Heart right ventricle (tissue), 16 donors: ENCODE results near the gene ADAM17. TPM values are rescaled to one million over a fixed set of nuclear protein-coding genes. Genes with fewer than 3 reads are reported as not detected.
A peak's percentile ranks its signal among the peaks of the same experiment; 100 is the strongest.

Source experiments
- ATAC-seq, 8 donors: fragments of 200-7000 bp; cut with Tn5 transposase; one replicate each; pipeline ENCODE4 v1.9.1; 2020; ENCODE audit warnings: mild to moderate bottlenecking in 8 of 8, moderate library complexity in 8 of 8, moderate number of reproducible peaks in 1 of 8
- DNase-seq, 2 donors: peaks; one replicate each; pipeline ENCODE4 v3.0.0-alpha.2; 2020
- H3K27ac ChIP-seq, 10 donors: fragments of 200-600 bp; sonication (generic) in 2 of 10; one replicate each; pipeline versions ENCODE4 v1.5.0 to v1.8.0; 2020 to 2022; ENCODE audit warnings: mild to moderate bottlenecking in 3 of 10
- H3K27me3 ChIP-seq, 7 donors: fragments of 200-600 bp; one replicate each; pipeline ENCODE4 v1.8.0; 2021 to 2022; ENCODE audit warnings: mild to moderate bottlenecking in 2 of 7
- H3K36me3 ChIP-seq, 9 donors: fragments of 200-600 bp; sonication (generic) in 1 of 9; one replicate each; pipeline versions ENCODE4 v1.5.0 to v1.8.0; 2020 to 2022; ENCODE audit warnings: mild to moderate bottlenecking in 2 of 9
- H3K4me1 ChIP-seq, 9 donors: fragments of 200-600 bp; sonication (generic) in 1 of 9; one replicate each; pipeline versions ENCODE4 v1.5.0 to v1.8.0; 2020 to 2022; ENCODE audit warnings: mild to moderate bottlenecking in 4 of 9
- H3K4me3 ChIP-seq, 10 donors: fragments of 200-600 bp; sonication (generic) in 2 of 10; one replicate each; pipeline versions ENCODE4 v1.5.0 to v1.8.0; 2020 to 2022; ENCODE audit warnings: mild to moderate bottlenecking in 7 of 10, moderate library complexity in 2 of 10
- H3K9me3 ChIP-seq, 11 donors: fragments of 200-600 bp in 10 of 11; sonication (generic) in 2 of 11; one replicate each; pipeline versions ENCODE4 v1.5.0 to v1.8.0; 2013 to 2022; ENCODE audit warnings: mild to moderate bottlenecking in 2 of 11, control low read depth in 1 of 11, moderate library complexity in 1 of 11
- WGBS, 2 donors: extraction: QIAGEN DNeasy Blood & Tissue Kit; methylation state at CpG; one replicate each; pipeline ENCODE4 v1.1.7; 2013; ENCODE audit warnings: inconsistent platforms in 1 of 2; 5-methylcytosine and 5-hydroxymethylcytosine counted together
- intact Hi-C, 10 donors: fragments of 100-400 bp; cut with DNase I; formaldehyde crosslinking; loops; one replicate each; pipeline versions ENCODE4 v1.11.1 to v1.14.2; 2022
- polyA plus RNA-seq, 2 donors: library from polyadenylated mRNA; stranded (reverse); fragments of 200-250 nt; gene quantifications; one replicate each; pipeline ENCODE4 v1.2.3, GENCODE V29; 2013
- total RNA-seq, 10 donors: library from RNA; stranded (reverse); fragmentation: NEBNext Ultra II Directional in 3 of 10; extraction: Animal tissue kit (Norgen Biotek cat#: 25700) in 3 of 10; gene quantifications; one replicate each; pipeline versions ENCODE4 v1.2.1 to v1.2.4, GENCODE V29; 2021 to 2023
- TF ChIP-seq, protein P1 (sequence below), 9 donors: fragments of 200-600 bp; sonication (generic) in 2 of 9; IDR thresholded peaks; one replicate each; pipeline versions ENCODE4 v1.5.0 to v1.8.0; 2021 to 2022; ENCODE audit warnings: antibody characterized with exemption in 9 of 9, mild to moderate bottlenecking in 5 of 9, moderate library complexity in 1 of 9
- donor health status: Arrhythmogenic right ventricular cardiomyopathy.
- donor health status: ischemic (EF 13 %, LVEDD 7.1; RV severe dilation, severe dysfunction).
- donor health status: healthy with polysubstance abuse.
- donor health status: DM: no; HTN: yes; CAD: no.
- donor health status: DM: no; HTN: no; CAD: no.
- donor health status: ischemic (EF 25% LVEDD 6.9; RV normal size, moderate dysfunction).
- donor health status: ischemic (EF 25% LVEDD 5.7; RV mildly dilated, moderate dysfunction).
- donor health status: healthy.
- donor health status: DM: yes; HTN: yes; CAD: no.
- donor health status: Ischemic cardiomyopathy.
- donor health status: ischemic (EF 35%, LVEDD 5.7; RV mildly dilated, moderate dysfunction).
- donor health status: nonischemic (EF 11% LVEDD 7.7; RV severe dilation, severe dysfunction).
- donor health status: DM: yes; HTN: yes; CAD: no.
- donor health status: PGD.
- donor health status: ischemic (EF 29% LVEDD 5.4; RV normal size, mild dysfunction).
- donor health status: nonischemic (EF 23%, LVEDD 6.1; RV moderate dilation, normal function).

The ADAM17 gene
- total and polyA plus RNA-seq, 12 donors, result 7.3 to 20.0 (median 13.8) TPM

DNA sequence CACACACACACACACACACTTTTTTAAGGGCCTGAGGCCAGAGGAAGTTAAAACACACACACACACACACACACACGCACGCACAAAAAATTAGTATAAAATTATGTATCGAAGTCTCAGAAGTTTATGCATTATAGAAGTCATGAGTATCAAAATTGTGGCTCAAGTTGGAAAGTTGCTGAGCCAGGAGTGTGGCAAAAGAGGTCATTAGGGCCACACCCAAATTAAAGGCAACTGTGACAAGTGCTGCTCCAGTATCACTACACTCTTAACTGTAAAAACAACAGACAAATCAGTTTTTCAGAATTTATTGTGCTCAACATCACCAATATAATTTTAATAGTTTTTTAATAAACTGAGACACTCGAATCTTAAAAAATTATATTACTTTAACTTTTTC is 38.3 kb upstream of the ADAM17 start:
- Histone ChIP-seq H3K4me3 (no peak overlapping the region), H3K27ac (peak overlapping the region in 4 of 10 donors; percentile 10 to 64 (median 46)), H3K4me1 (peaks cover 8 to 53% (median 44%) of the 10 kb centered on the region in 9 donors), H3K27me3 (no peaks in the 10 kb centered on the region), H3K36me3 (peaks cover 0 to 48% (median 12%) of the 10 kb centered on the region in 9 donors), H3K9me3 (peaks cover 0 to 7% (median 4%) of the 10 kb centered on the region in 11 donors)
- intact Hi-C loops, result loop anchor here in 1 of 10 donors (5.0 kb wide), 1 partner anchor 37 kb away; the partner anchor contains the start of gene ADAM17
- ATAC-seq (peak in 1 of 8 donors; percentile 39), DNase-seq (no peak)
- WGBS, 2 donors, result 90 to 93% methylated on average over 4 of the region's 4 CpGs
- TF ChIP-seq, protein P1, sequence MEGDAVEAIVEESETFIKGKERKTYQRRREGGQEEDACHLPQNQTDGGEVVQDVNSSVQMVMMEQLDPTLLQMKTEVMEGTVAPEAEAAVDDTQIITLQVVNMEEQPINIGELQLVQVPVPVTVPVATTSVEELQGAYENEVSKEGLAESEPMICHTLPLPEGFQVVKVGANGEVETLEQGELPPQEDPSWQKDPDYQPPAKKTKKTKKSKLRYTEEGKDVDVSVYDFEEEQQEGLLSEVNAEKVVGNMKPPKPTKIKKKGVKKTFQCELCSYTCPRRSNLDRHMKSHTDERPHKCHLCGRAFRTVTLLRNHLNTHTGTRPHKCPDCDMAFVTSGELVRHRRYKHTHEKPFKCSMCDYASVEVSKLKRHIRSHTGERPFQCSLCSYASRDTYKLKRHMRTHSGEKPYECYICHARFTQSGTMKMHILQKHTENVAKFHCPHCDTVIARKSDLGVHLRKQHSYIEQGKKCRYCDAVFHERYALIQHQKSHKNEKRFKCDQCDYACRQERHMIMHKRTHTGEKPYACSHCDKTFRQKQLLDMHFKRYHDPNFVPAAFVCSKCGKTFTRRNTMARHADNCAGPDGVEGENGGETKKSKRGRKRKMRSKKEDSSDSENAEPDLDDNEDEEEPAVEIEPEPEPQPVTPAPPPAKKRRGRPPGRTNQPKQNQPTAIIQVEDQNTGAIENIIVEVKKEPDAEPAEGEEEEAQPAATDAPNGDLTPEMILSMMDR (IDR thresholded peaks at IDR 0.05), result no peak

DNA sequence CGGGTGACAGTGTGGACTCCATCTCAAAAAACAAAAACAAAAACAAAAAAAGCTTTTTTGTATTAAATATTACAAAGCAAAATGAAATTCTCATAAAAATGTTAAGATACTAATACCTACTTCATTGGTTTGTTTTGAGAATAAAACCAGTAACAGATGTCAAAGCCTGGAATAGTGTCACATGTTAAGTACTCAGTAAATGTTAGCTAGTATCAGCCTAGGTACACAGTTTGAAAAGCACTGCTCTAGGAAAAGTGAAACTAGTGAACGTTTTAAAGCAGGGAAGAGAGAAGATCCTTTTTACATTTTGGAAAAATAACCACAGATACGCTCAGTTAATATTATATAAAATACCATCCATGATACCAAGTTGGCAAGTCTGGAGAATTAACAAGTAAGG is 37.1 kb upstream of the ADAM17 start:
- DNase-seq (no peak), ATAC-seq (no peak)
- Histone ChIP-seq H3K4me1 (peaks cover 8 to 53% (median 44%) of the 10 kb centered on the region in 9 donors), H3K27me3 (no peaks in the 10 kb centered on the region), H3K4me3 (no peak overlapping the region), H3K27ac (no peak overlapping the region), H3K36me3 (peaks cover 0 to 48% (median 6%) of the 10 kb centered on the region in 9 donors), H3K9me3 (no peaks in the 10 kb centered on the region)
- intact Hi-C loops, result loop anchor here in 1 of 10 donors (5.0 kb wide), 1 partner anchor 35 kb away; the partner anchor contains the start of gene ADAM17
- TF ChIP-seq, protein P1 (IDR thresholded peaks at IDR 0.05), result no peak
- 75% methylated on average over 3 of the region's 3 CpGs for WGBS, 2 donors

DNA sequence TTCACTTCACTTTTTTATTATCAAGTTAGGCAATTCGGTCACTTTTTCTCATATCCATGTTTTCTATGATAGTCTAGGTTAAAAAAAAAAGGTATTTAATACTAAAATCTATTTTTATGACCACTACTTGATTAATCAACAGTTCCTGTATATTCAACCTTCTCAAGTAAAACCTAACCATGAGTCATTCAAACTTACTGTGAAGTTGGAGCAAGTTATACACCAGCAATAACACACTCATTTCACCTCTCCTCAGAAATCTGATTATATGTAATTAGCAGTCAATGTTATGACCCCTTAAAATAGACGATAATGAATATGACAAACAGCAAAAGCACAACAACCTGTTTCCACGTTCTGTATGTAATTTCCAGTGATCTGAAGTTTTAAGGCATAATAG is 35.0 kb upstream of the ADAM17 start:
- intact Hi-C loops, result loop anchor here in 1 of 10 donors (5.0 kb wide), 1 partner anchor 33 kb away; the partner anchor contains the start of gene ADAM17
- ATAC-seq, result no peak
- whole genome bisulfite sequencing, 2 donors, result 81 to 83% methylated on average over 3 of the region's 3 CpGs
- no peaks in the 10 kb centered on the region for H3K27me3 ChIP-seq
- H3K4me1 ChIP-seq, result peaks cover 8 to 37% (median 32%) of the 10 kb centered on the region in 9 donors
- peaks cover 0 to 69% (median 21%) of the 10 kb centered on the region in 9 donors for H3K36me3 ChIP-seq
- no peak for DNase-seq
- no peaks in the 10 kb centered on the region for H3K9me3 ChIP-seq
- no peak overlapping the region for H3K27ac ChIP-seq
- TF ChIP-seq, protein P1 (IDR thresholded peaks at IDR 0.05), result no peak
- no peak overlapping the region for H3K4me3 ChIP-seq

DNA sequence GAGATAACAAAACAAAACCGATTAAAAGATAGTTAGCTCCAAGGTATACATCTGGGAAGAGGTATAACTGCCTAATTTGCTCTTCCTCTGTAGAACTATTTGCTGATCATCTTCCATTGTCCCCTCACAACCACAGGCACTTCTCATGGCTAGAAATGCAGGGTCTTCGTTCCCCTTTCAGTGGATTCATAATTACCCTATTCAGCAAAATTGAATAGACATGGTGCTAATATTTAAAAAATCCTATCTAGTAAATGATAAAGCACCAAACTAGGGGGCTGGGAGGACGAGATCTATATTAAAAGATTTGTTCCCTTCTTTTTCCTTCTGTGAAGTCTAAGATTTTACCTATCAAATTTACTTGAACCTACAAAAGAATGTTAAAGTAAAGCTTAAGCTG is 30.8 kb upstream of the ADAM17 start:
- Histone ChIP-seq H3K4me3 (no peak overlapping the region), H3K9me3 (no peaks in the 10 kb centered on the region), H3K27me3 (no peaks in the 10 kb centered on the region), H3K36me3 (peaks cover 0 to 100% (median 38%) of the 10 kb centered on the region in 9 donors), H3K4me1 (peaks cover 0 to 6% (median 0%) of the 10 kb centered on the region in 9 donors), H3K27ac (no peak overlapping the region)
- TF ChIP-seq, protein P1 (IDR thresholded peaks at IDR 0.05), result no peak
- WGBS, 2 donors, result 86 to 87% methylated on average over 3 of the region's 3 CpGs
- intact Hi-C loops, result no loop called here
- DNase-seq (no peak), ATAC-seq (no peak)
